Ovary (tissue), 9 donors: ENCODE results near the gene INPP5A. TPM values are rescaled to one million over a fixed set of nuclear protein-coding genes. Genes with fewer than 3 reads are reported as not detected.

Experiments used
- DNase-seq, 5 donors: peaks; one replicate each; pipeline ENCODE4 v3.0.0-alpha.2; 2019 to 2020
- H3K27ac ChIP-seq, 2 donors: fragments of 200-600 bp; one replicate each; pipeline versions ENCODE4 v1.5.1 to v1.8.0; 2019 to 2022
- H3K27me3 ChIP-seq: fragments of 200-600 bp; one replicate; pipeline ENCODE4 v1.8.0; 2022
- H3K36me3 ChIP-seq: fragments of 200-600 bp; sonication (generic); one replicate; pipeline ENCODE4 v1.5.1; 2019
- H3K4me1 ChIP-seq: one replicate; pipeline ENCODE4 v1.8.1; 2013; ENCODE audit warnings: mild to moderate bottlenecking, moderate library complexity; ENCODE audit not compliant: insufficient read depth
- H3K4me3 ChIP-seq: fragments of 200-600 bp; sonication (generic); one replicate; pipeline ENCODE4 v1.5.1; 2017
- H3K9me3 ChIP-seq, 2 donors: fragments of 200-600 bp in 1 of 2; sonication (generic) in 1 of 2; one replicate each; pipeline versions ENCODE4 v1.5.1 to v1.8.1; 2013 to 2019; ENCODE audit warnings: mild to moderate bottlenecking in 1 of 2, moderate library complexity in 1 of 2
- EP300 ChIP-seq: sonication (generic); formaldehyde crosslinking; IDR thresholded peaks from one replicate; pipeline ENCODE4 v1.6.1; 2017; ENCODE audit warnings: antibody characterized with exemption
- POLR2A ChIP-seq: fragments of 450-650 bp; IDR thresholded peaks from one replicate; pipeline ENCODE4 v1.6.1; 2017; ENCODE audit warnings: antibody characterized with exemption, mild to moderate bottlenecking, moderate library complexity
- WGBS, 3 donors: extraction: QIAGEN DNeasy Blood & Tissue Kit in 1 of 3; methylation state at CpG; one replicate each; pipeline versions ENCODE4 v1.1.5 to v1.1.7; 2013 to 2017; 5-methylcytosine and 5-hydroxymethylcytosine counted together
- intact Hi-C, 4 donors: fragments of 100-400 bp; cut with DNase I; formaldehyde crosslinking; loops; one replicate each; pipeline versions ENCODE4 v1.11.0 to v1.15.1; 2022 to 2023
- polyA plus RNA-seq, 2 donors: library from polyadenylated mRNA; stranded (reverse); fragments of 200-250 nt in 1 of 2; fragments of 350-450 nt in 1 of 2; fragmentation: Illumina TruSeq in 1 of 2; extraction: RNeasy Lipid Tissue Mini Kit (QIAGEN cat#74804) in 1 of 2; gene quantifications; one replicate each; pipeline ENCODE4 v1.2.3, GENCODE V29; 2013 to 2014
- total RNA-seq, 7 donors: library from RNA; depleted of rRNA in 2 of 7; stranded (reverse); fragments of >200 nt in 2 of 7; fragmentation: NEBNext Ultra II Directional in 3 of 7; extraction: Animal tissue kit (Norgen Biotek cat#: 25700) in 3 of 7; gene quantifications; one replicate each; pipeline versions ENCODE4 v1.1.0 to v1.2.4, GENCODE V29; 2016 to 2023
- TF ChIP-seq, protein P1 (sequence below), 3 donors: fragments of 450-650 bp in 2 of 3; fragments of 200-600 bp in 1 of 3; IDR thresholded peaks; one replicate each; pipeline versions ENCODE4 v1.5.1 to v1.8.0; 2016 to 2022; ENCODE audit warnings: antibody characterized with exemption in 3 of 3, mild to moderate bottlenecking in 1 of 3
- donor health status: DM: no; HTN: no; CAD: no; lungs with moderate emphysema.
- donor health status: DM: no; HTN: no; CAD: no.
- donor health status: Bipolar disorder and iron deficiency.
- donor health status: DM: yes; HTN: yes; CAD: no.
- donor health status: DM: no; HTN: no; CAD: no.
- donor health status: DM: yes; HTN: yes; CAD: no.

INPP5A gene
- total and polyA plus RNA-seq, 9 donors, result 19.8 to 41.2 (median 35.3) TPM

DNA sequence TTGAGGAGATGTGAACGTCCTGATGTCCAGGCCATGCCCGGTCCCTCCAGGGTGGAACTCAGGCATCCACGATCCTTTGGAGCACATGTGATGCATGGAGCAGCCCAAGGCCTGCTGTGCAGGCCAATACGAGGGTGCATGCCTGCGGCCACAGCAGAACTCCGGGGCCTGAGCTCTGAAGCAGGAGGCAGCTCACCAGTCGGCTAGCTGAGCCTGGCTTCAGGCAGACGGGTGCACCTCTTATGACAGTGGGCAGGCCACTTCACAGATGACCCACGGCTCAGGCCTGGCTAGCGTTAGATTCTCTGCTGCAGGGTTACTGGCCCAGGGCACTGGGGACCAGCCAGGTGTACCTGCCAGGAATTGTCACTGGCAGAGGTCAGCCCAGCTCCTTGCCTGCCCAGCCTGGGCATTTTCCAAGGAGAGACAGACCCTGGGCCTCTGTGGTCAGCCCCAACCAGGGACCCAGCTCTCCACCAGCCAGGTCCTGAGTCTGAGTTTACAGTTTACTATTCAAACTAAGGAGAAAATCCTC is 29.6 kb upstream of the INPP5A start:
- peak in 3 of 5 donors; percentile 7 to 31 (median 20) for DNase-seq
- H3K27ac ChIP-seq, result no peak overlapping the region

DNA sequence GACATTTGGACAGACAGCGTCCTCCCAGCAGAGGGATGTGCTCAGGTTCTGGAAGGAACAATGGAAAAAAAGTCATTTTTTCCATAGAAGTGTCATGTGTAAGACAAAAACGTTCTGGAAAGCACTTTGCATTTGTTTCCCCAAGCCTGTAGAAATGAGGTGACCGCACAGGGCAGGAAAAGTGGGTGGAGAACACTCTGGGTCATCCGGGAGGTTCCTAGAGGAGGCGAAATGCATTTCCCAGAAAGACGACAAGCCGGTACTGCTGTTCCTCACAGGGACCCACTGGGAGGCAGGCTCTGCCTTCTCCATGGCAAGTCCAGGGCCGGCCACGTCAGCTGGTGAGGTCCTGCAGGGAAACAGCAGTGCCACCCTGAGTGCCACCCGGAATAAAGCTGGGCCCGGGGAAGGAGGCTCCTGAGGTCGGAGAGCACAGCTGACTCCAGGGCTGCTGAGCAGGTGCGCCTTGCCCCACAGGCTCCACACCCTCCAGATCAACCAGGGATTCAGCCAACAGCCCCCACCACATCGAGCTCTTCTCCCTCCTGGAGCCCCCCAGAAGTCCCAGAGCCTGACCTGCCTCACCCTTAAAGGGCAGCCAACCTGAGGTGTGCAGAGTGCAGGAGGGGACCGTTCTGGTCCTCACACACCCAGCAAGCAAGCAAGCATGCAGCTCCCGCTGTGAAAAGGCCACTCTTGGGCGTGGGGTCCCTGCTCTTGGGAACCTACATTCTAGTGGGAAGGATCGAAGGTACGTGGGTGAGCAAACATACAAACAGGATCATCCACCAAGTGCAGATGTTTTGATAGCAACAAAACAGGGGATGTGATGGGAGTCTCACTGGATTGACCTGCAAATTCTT is 28.8 kb upstream of the INPP5A start:
- intact Hi-C loops, result no loop called here
- DNase-seq, result peak in 2 of 5 donors; percentile 35 to 45
- Histone ChIP-seq H3K36me3 (no peaks in the 10 kb centered on the region), H3K4me3 (no peak overlapping the region), H3K27ac (no peak overlapping the region), H3K4me1 (no peaks in the 10 kb centered on the region), H3K9me3 (no peaks in the 10 kb centered on the region), H3K27me3 (no peaks in the 10 kb centered on the region)
- TF ChIP-seq, protein P1, sequence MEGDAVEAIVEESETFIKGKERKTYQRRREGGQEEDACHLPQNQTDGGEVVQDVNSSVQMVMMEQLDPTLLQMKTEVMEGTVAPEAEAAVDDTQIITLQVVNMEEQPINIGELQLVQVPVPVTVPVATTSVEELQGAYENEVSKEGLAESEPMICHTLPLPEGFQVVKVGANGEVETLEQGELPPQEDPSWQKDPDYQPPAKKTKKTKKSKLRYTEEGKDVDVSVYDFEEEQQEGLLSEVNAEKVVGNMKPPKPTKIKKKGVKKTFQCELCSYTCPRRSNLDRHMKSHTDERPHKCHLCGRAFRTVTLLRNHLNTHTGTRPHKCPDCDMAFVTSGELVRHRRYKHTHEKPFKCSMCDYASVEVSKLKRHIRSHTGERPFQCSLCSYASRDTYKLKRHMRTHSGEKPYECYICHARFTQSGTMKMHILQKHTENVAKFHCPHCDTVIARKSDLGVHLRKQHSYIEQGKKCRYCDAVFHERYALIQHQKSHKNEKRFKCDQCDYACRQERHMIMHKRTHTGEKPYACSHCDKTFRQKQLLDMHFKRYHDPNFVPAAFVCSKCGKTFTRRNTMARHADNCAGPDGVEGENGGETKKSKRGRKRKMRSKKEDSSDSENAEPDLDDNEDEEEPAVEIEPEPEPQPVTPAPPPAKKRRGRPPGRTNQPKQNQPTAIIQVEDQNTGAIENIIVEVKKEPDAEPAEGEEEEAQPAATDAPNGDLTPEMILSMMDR (IDR thresholded peaks at IDR 0.05), result peak in 1 of 3 donors; percentile 17
- TF ChIP-seq EP300 (no peak), POLR2A (no peak)
- 88 to 90% (median 90%) methylated on average over 17 to 19 of the region's 19 CpGs for WGBS, 3 donors

More for the DNA sequence above, 29.6 kb upstream of the INPP5A start:
- intact Hi-C loops, result no loop called here
- Histone ChIP-seq H3K4me3 (no peak overlapping the region), H3K4me1 (no peaks in the 10 kb centered on the region), H3K9me3 (no peaks in the 10 kb centered on the region), H3K27me3 (no peaks in the 10 kb centered on the region), H3K36me3 (no peaks in the 10 kb centered on the region)
- 94 to 96% (median 95%) methylated on average over 10 of the region's 10 CpGs for WGBS, 3 donors
- no peak for TF ChIP-seq POLR2A
- no peak for TF ChIP-seq EP300
- TF ChIP-seq, protein P1 (IDR thresholded peaks at IDR 0.05), result no peak

DNA sequence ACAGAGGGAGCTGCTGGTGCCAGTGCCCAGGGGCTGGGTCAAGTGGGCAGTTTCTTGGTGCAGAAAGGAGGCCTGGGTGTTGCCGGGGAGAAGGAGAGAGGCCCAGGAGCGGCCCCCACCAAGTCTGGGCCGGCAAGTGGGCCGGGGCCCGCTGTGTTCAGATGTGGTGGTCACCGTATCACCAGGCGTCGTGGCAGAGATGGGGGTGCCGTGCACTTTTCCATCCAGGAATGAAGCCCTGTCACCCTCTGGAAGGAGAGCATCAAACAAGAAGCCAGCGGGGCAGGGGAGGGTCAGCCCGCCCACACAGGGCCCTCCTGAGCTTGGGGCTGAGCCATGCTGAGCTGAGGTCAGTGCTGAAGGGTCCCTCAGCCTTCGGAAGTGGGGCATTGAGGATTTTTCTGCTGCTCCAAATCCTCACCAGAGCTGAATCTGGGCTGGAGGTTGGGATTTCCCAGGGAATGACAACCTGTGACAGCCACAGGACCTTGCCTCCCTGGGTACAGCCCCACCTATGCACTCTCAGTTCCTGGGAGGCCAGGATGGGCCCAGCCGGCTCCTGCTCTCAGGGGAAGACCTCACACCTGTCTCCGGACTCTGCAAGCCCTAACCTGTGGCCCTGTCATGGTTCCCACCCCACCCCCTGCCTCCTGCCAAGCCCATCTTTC is 27.9 kb upstream of the INPP5A start:
- intact Hi-C loops, result no loop called here

DNA sequence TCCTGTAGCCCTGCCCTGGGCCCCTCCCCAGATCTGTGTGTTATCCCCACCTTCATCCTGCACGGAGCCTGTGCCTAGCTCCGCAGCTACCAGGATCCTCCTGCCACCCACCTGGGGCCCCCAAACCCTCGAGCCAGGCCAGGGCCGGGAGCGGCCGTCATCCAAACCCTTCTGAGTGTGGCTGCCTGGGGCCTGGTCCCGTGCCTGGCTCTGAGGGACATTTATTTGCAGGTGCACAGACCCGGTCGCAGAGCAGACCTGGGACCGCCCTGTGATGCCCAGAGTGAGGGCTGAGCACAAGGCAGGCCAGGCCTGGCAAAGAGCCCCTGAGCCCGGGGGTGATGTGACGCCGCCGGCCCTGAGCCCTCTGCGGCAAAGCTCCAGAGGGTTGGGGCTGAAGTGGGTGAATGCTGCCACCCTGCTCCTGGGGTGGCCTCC is 27.4 kb upstream of the INPP5A start:
- peak in 2 of 5 donors; percentile 23 to 35 for DNase-seq
- TF ChIP-seq POLR2A, result no peak
- TF ChIP-seq EP300, result no peak
- intact Hi-C loops, result no loop called here
- H3K4me3 ChIP-seq, result no peak overlapping the region
- 91 to 95% (median 94%) methylated on average over 14 to 15 of the region's 15 CpGs for WGBS, 3 donors
- H3K4me1 ChIP-seq, result peaks cover 2% of the 10 kb centered on the region
- H3K27ac ChIP-seq, result no peak overlapping the region
- H3K27me3 ChIP-seq, result no peaks in the 10 kb centered on the region
- H3K36me3 ChIP-seq, result no peaks in the 10 kb centered on the region
- H3K9me3 ChIP-seq, result no peaks in the 10 kb centered on the region

More for the DNA sequence above, 27.9 kb upstream of the INPP5A start:
- WGBS, 3 donors, result 83 to 88% (median 84%) methylated on average over 14 of the region's 14 CpGs
- Histone ChIP-seq H3K27ac (no peak overlapping the region), H3K9me3 (no peaks in the 10 kb centered on the region), H3K4me1 (no peaks in the 10 kb centered on the region), H3K4me3 (no peak overlapping the region), H3K36me3 (no peaks in the 10 kb centered on the region), H3K27me3 (no peaks in the 10 kb centered on the region)
- DNase-seq, result peak in 2 of 5 donors; percentile 17 to 28
- TF ChIP-seq EP300 (no peak), POLR2A (no peak)
- TF ChIP-seq, protein P1 (IDR thresholded peaks at IDR 0.05), result no peak
